GM12878 (cell line): Measurements from ENCODE around the gene PPP2R2B. TPM values are rescaled to one million over a fixed set of nuclear protein-coding genes. Genes with fewer than 3 reads are reported as not detected.

Experiments
- ATAC-seq: fragments of 200-7000 bp; cut with Tn5 transposase; 3 replicates; pipeline ENCODE4 v1.9.1; 2020; ENCODE audit warnings: mild to moderate bottlenecking, moderate library complexity
- BruUV-seq: library from RNA; stranded (reverse); fragments of 400-500 nt; replicated peaks from 2 replicates; lab custom pipeline; 2021; lab: Mats Ljungman, UMichigan
- CTCF ChIA-PET: fragments of 300-600 bp; sonication (Branson Sonifier 250); formaldehyde crosslinking; extraction: SDS; loops from one replicate; lab custom pipeline; 2021; ENCODE audit warnings: inconsistent platforms; lab: Yijun Ruan, JAX
- POLR2A ChIA-PET: fragments of 350-600 bp; formaldehyde crosslinking; extraction: SDS; loops from one replicate; lab custom pipeline; 2021; ENCODE audit warnings: inconsistent platforms; lab: Charles Lee
- RAD21 ChIA-PET: fragments of 300-600 bp; sonication (Branson Sonifier 250); formaldehyde crosslinking; loops from one replicate; lab custom pipeline; 2023; ENCODE audit warnings: antibody characterized with exemption; ENCODE audit not compliant: unreplicated experiment; lab: Charles Lee
- SMC1A ChIA-PET: fragments of 300-600 bp; sonication (Branson Sonifier 250); formaldehyde crosslinking; loops from one replicate; lab custom pipeline; 2023; ENCODE audit not compliant: unreplicated experiment, uncharacterized antibody; lab: Charles Lee
- DNase-seq: peaks from one replicate; pipeline ENCODE4 v3.0.0-alpha.2; 2011; ENCODE audit warnings: low read depth, low spot score
- FAIRE-seq: peaks from 3 replicates; lab custom pipeline; 2011; peaks lifted over from hg19 to GRCh38; lab: Jason Lieb, UNC
- H2AFZ ChIP-seq: 2 replicates; pipeline ENCODE4 v1.6.0; 2011; ENCODE audit warnings: low read depth, low read length, control low read depth; ENCODE audit not compliant: control insufficient read depth
- H3K27ac ChIP-seq: 2 replicates; pipeline ENCODE4 v1.5.1; 2011; ENCODE audit warnings: control low read depth; ENCODE audit not compliant: control insufficient read depth, insufficient read depth
- H3K27me3 ChIP-seq, 2 experiments: replicated peaks in 1 of 2; 2 replicates each; pipeline versions ENCODE4 v1.6.0 to v1.6.1; 2011; ENCODE audit warnings: low read length in 1 of 2; ENCODE audit not compliant: control insufficient read depth in 2 of 2, insufficient read depth in 2 of 2
- H3K36me3 ChIP-seq, 2 experiments: 2 replicates each; pipeline ENCODE4 v1.5.1; 2011; ENCODE audit warnings: low read length in 1 of 2; ENCODE audit not compliant: control insufficient read depth in 2 of 2, insufficient read depth in 2 of 2
- H3K4me1 ChIP-seq: 2 replicates; pipeline ENCODE4 v1.6.1; 2011; ENCODE audit warnings: mild to moderate bottlenecking, low read length, moderate library complexity, mixed read lengths; ENCODE audit not compliant: control insufficient read depth, insufficient read depth
- H3K4me2 ChIP-seq: 2 replicates; pipeline ENCODE4 v1.6.0; 2011; ENCODE audit warnings: control low read depth; ENCODE audit not compliant: control insufficient read depth, insufficient read depth
- H3K4me3 ChIP-seq: fragments of 200-600 bp; sonication (generic); 2 replicates; pipeline ENCODE4 v1.5.1; 2016
- H3K79me2 ChIP-seq: 2 replicates; pipeline ENCODE4 v1.6.0; 2011; ENCODE audit warnings: low read length; ENCODE audit not compliant: control insufficient read depth, insufficient read depth
- H3K9ac ChIP-seq: 2 replicates; pipeline ENCODE4 v1.8.0; 2011; ENCODE audit warnings: low read length, control low read depth, mixed read lengths; ENCODE audit not compliant: control insufficient read depth, insufficient read depth
- H3K9me3 ChIP-seq: replicated peaks from 3 replicates; pipeline ENCODE4 v1.5.1; 2011; ENCODE audit warnings: mild to moderate bottlenecking, low read length; ENCODE audit not compliant: control insufficient read depth, insufficient read depth
- H4K20me1 ChIP-seq: 2 replicates; pipeline ENCODE4 v1.6.0; 2011; ENCODE audit not compliant: control insufficient read depth, insufficient read depth
- NBN ChIP-seq: fragments of 450-650 bp; IDR thresholded peaks from 2 replicates; pipeline ENCODE4 v1.6.1; 2016
- RB1 ChIP-seq: fragments of 450-650 bp; formaldehyde crosslinking; IDR thresholded peaks from 2 replicates; pipeline ENCODE4 v1.6.1; 2017; ENCODE audit warnings: mild to moderate bottlenecking, borderline replicate concordance
- RCOR1 ChIP-seq: conservative IDR thresholded peaks from 2 replicates; pipeline ENCODE4 v1.6.1; 2012; ENCODE audit warnings: low read depth, low read length, improper control_type of control experiment
- RUNX3 ChIP-seq: IDR thresholded peaks from 2 replicates; pipeline ENCODE4 v1.6.1; 2012; ENCODE audit warnings: low read length, inconsistent platforms
- SMAD1 ChIP-seq: fragments of 450-650 bp; IDR thresholded peaks from 2 replicates; pipeline ENCODE4 v1.6.1; 2018; ENCODE audit warnings: mild to moderate bottlenecking, low read depth; ENCODE audit not compliant: partially characterized antibody
- SMAD5 ChIP-seq: IDR thresholded peaks from 2 replicates; pipeline ENCODE4 v1.6.1; 2016; ENCODE audit warnings: antibody characterized with exemption, low read depth
- SPI1 ChIP-seq: IDR thresholded peaks from 2 replicates; pipeline ENCODE4 v1.6.1; 2011; ENCODE audit warnings: low read depth, mild to moderate bottlenecking, low read length, moderate library complexity, borderline replicate concordance; ENCODE audit not compliant: insufficient read depth
- SREBF1 ChIP-seq: IDR thresholded peaks from 2 replicates; pipeline ENCODE4 v1.6.1; 2012; ENCODE audit warnings: mild to moderate bottlenecking, low read length
- STAT1 ChIP-seq: fragments of 450-650 bp; conservative IDR thresholded peaks from 2 replicates; pipeline ENCODE4 v1.6.1; 2014; ENCODE audit warnings: antibody characterized with exemption, mild to moderate bottlenecking
- WGBS: methylation state at CpG from one replicate; pipeline ENCODE4 v1.1.6; 2016; ENCODE audit warnings: low lambda C conversion rate; ENCODE audit not compliant: insufficient replicate concordance, insufficient coverage; ENCODE audit errors: missing lambda C conversion rate; 5-methylcytosine and 5-hydroxymethylcytosine counted together
- in situ Hi-C: fragments of 300-500 bp; cut with MboI; formaldehyde crosslinking; loops from 9 replicates; pipeline ENCODE4 v1.14.3; 2018; ENCODE audit warnings: mixed read lengths
- intact Hi-C: fragments of 100-400 bp; cut with micrococcal nuclease; formaldehyde crosslinking; loops from one replicate; pipeline ENCODE4 v1.14.2; 2022; ENCODE audit not compliant: unreplicated experiment
- polyA plus RNA-seq, 11 experiments: library from polyadenylated mRNA; depleted of rRNA in 4 of 11; unstranded in 6 of 11; stranded (reverse) in 5 of 11; fragments of >200 nt; fragmentation: Nextera tagmentation in 4 of 11; fragmentation: Illumina TruSeq in 1 of 11; extraction: Ambion mirVana in 4 of 11; extraction: Trizol in 1 of 11; gene quantifications; 1 replicate in 1 of 11; 2 replicates in 10 of 11; pipeline versions ENCODE4 v1.2.1 to v1.2.3, GENCODE V29; 2011 to 2016; ENCODE audit warnings: inconsistent platforms in 2 of 11, missing spikeins in 2 of 11, low read depth in 1 of 11
- total RNA-seq, 4 experiments: library from RNA; depleted of rRNA in 3 of 4; stranded (reverse); fragments of >200 nt in 3 of 4; fragmentation: Illumina TruSeq in 1 of 4; extraction: Trizol in 1 of 4; gene quantifications; 2 replicates each; pipeline versions ENCODE4 v1.2.1 to v1.2.3, GENCODE V29; 2013 to 2021
- TF ChIP-seq, protein P1 (sequence below): fragments of 450-650 bp; IDR thresholded peaks from 2 replicates; pipeline ENCODE4 v1.6.1; 2017; ENCODE audit warnings: low read depth, mild to moderate bottlenecking, moderate library complexity
- TF ChIP-seq, protein P2 (sequence below): IDR thresholded peaks from 2 replicates; pipeline ENCODE4 v1.6.1; 2012; ENCODE audit warnings: mild to moderate bottlenecking, low read depth, low read length

Gene PPP2R2B
- total and polyA plus RNA-seq, 10 of the 15 experiments (the other 5 are each of a cell fraction or from before 2014, with no cell fraction given) = not detected

DNA sequence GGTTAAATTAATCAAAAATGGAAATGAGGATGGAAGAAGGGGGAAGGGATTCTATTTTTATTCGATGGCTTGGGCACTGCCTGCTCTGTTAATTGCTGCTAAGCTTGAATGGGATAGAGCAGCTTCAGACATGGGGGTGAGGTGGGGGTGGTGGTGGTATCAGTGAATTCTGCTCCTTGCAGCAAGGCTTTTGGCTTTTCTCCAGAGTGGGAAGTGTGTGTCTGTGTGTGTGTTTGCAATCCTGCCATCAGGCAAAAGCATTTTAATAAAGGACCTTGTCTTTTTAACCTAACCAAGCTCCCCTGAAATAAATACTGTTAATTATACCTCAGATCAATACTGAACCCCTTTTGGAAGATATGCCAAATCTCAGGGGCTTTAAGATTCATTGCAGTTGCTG lies 251.6 kb downstream of the PPP2R2B start (continued):
- TF ChIP-seq, protein P1, sequence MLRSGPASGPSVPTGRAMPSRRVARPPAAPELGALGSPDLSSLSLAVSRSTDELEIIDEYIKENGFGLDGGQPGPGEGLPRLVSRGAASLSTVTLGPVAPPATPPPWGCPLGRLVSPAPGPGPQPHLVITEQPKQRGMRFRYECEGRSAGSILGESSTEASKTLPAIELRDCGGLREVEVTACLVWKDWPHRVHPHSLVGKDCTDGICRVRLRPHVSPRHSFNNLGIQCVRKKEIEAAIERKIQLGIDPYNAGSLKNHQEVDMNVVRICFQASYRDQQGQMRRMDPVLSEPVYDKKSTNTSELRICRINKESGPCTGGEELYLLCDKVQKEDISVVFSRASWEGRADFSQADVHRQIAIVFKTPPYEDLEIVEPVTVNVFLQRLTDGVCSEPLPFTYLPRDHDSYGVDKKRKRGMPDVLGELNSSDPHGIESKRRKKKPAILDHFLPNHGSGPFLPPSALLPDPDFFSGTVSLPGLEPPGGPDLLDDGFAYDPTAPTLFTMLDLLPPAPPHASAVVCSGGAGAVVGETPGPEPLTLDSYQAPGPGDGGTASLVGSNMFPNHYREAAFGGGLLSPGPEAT = no peak
- TF ChIP-seq SPI1 (no peak), SREBF1 (no peak), NBN (no peak), RB1 (no peak), STAT1 (no peak), RCOR1 (no peak), SMAD1 (no peak), RUNX3 (no peak)

DNA sequence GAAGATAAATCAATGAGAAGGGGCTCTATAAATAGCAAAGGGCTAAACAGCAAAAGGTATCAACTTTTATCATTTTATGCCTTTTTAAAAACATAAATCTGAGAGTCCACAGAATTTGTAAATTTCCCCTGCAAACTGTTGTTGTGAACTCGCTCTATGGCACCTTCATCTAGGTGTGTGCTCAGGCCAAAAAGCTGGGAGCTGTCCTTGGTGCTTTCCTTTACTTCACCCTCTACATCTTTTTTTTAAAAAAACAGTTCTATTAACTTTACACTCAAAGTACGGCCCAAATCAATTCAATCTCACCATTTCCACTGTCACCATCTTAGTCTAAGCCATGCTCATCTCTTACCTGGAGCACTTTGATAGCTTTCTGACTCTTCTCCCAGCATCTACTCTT lies 254.4 kb downstream of the PPP2R2B start:
- Histone ChIP-seq H2AFZ (no peak overlapping the region), H3K27ac (no peak overlapping the region), H3K79me2 (no peaks in the 10 kb centered on the region), H4K20me1 (no peaks in the 10 kb centered on the region), H3K36me3 (no peaks in the 10 kb centered on the region), H3K4me3 (no peak overlapping the region), H3K27me3 (no peaks in the 10 kb centered on the region; a peak in 1 of 4 replicates), H3K4me1 (no peaks in the 10 kb centered on the region), H3K4me2 (no peak overlapping the region), H3K9me3 (no peaks in the 10 kb centered on the region), H3K9ac (no peak overlapping the region)
- ATAC-seq (no peak), DNase-seq (no peak), FAIRE-seq (no peak)
- TF ChIP-seq, protein P2, sequence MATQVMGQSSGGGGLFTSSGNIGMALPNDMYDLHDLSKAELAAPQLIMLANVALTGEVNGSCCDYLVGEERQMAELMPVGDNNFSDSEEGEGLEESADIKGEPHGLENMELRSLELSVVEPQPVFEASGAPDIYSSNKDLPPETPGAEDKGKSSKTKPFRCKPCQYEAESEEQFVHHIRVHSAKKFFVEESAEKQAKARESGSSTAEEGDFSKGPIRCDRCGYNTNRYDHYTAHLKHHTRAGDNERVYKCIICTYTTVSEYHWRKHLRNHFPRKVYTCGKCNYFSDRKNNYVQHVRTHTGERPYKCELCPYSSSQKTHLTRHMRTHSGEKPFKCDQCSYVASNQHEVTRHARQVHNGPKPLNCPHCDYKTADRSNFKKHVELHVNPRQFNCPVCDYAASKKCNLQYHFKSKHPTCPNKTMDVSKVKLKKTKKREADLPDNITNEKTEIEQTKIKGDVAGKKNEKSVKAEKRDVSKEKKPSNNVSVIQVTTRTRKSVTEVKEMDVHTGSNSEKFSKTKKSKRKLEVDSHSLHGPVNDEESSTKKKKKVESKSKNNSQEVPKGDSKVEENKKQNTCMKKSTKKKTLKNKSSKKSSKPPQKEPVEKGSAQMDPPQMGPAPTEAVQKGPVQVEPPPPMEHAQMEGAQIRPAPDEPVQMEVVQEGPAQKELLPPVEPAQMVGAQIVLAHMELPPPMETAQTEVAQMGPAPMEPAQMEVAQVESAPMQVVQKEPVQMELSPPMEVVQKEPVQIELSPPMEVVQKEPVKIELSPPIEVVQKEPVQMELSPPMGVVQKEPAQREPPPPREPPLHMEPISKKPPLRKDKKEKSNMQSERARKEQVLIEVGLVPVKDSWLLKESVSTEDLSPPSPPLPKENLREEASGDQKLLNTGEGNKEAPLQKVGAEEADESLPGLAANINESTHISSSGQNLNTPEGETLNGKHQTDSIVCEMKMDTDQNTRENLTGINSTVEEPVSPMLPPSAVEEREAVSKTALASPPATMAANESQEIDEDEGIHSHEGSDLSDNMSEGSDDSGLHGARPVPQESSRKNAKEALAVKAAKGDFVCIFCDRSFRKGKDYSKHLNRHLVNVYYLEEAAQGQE = peak; percentile 69; the same call in 1 of the 2 replicates
- TF ChIP-seq SMAD5 = no peak
- WGBS = 19% methylated on average over 2 of the region's 2 CpGs
- intact Hi-C loops (loop anchor here (5.0 kb wide), 1 partner anchor 82 kb away; no protein-coding TSS in a partner anchor), in situ Hi-C loops (no loop called here)
- SMC1A ChIA-PET = no interaction called here
- RAD21 ChIA-PET = no interaction called here
- BruUV-seq = no TSS peak
- POLR2A ChIA-PET = no interaction called here
- CTCF ChIA-PET = interaction anchor here (1.0 to 1.4 kb wide), 2 partner anchors 9 to 565 kb away, joined by 3 to 4 read pairs; no protein-coding TSS in a partner anchor
